Astrocyte (in vitro differentiated cells and primary cell): Measurements from ENCODE around the gene SERPINB3.
"Not testable (repeated sequence)": the region's sequence is repeated elsewhere in the genome, so short reads cannot be mapped to it uniquely, and the experiment has no call there.

Experiments
- CTCF ChIP-seq: IDR thresholded peaks from 2 replicates; pipeline ENCODE4 v1.5.1; 2011; ENCODE audit warnings: low read depth, mild to moderate bottlenecking, inconsistent platforms, low read length, moderate library complexity; ENCODE audit not compliant: insufficient read depth
- EZH2 ChIP-seq: IDR thresholded peaks from 2 replicates; pipeline ENCODE4 v1.6.1; 2012; ENCODE audit warnings: mild to moderate bottlenecking, low read length, inconsistent platforms; ENCODE audit not compliant: insufficient read depth

DNA sequence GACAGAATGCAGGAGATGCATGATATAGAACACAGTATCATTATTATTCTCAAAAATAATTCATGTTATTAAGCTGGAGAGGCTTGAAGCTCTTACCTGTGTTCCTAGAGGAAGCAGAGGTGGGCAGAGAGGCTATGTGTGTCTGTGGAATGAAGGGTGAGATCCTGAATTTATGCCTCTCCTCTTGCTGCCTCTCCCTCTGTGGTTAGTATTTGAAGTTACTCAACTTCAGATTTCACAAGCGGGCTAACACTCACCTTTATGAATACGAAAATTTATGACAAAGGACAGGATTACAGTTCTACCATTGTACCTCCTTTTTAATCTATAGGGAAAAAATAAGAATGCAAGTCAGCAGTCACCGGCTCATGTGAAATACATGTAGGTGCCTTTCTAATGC, at the start of gene SERPINB3:
- TF ChIP-seq CTCF, EZH2: not testable (repeated sequence)
